ENCODE data around the gene SETBP1.

SETBP1 gene

GRCh38 chr18:44766450-44766849 lies 85.8 kb downstream of the SETBP1 start:
- DNase-seq, result no peak

- no peak for DNase-seq
Measured at GRCh38 chr18:44767807-44768206, 87.1 kb downstream of the SETBP1 start.

- no peak for DNase-seq
Measured at GRCh38 chr18:44770641-44771040, 90.0 kb downstream of the SETBP1 start.

- DNase-seq, result no peak
Measured at GRCh38 chr18:44771572-44771955, 90.9 kb downstream of the SETBP1 start.

- no peak for DNase-seq
Measured at GRCh38 chr18:44771956-44772917, 91.5 kb downstream of the SETBP1 start.

GRCh38 chr18:44773640-44774155 lies 93.0 kb downstream of the SETBP1 start:
- no peak for DNase-seq

- no peak for DNase-seq
Measured at GRCh38 chr18:44774191-44774590, 93.5 kb downstream of the SETBP1 start.

GRCh38 chr18:44777457-44778192 lies 96.9 kb downstream of the SETBP1 start:
- DNase-seq, result no peak

GRCh38 chr18:44778788-44779187 lies 98.1 kb downstream of the SETBP1 start:
- no peak for DNase-seq

- no peak for DNase-seq
Measured at GRCh38 chr18:44779753-44780292, 99.1 kb downstream of the SETBP1 start.

GRCh38 chr18:44781886-44782285 lies 101.2 kb downstream of the SETBP1 start:
- no peak for DNase-seq

GRCh38 chr18:44782617-44783016 lies 101.9 kb downstream of the SETBP1 start:
- DNase-seq, result no peak

GRCh38 chr18:44783371-44783770 lies 102.7 kb downstream of the SETBP1 start:
- DNase-seq, result no peak

GRCh38 chr18:44786257-44786656 lies 105.6 kb downstream of the SETBP1 start:
- no peak for DNase-seq

- no peak for DNase-seq
Measured at GRCh38 chr18:44786688-44787087, 106.0 kb downstream of the SETBP1 start.

GRCh38 chr18:44788334-44788733 lies 107.6 kb downstream of the SETBP1 start:
- no peak for DNase-seq

- DNase-seq, result no peak
Measured at GRCh38 chr18:44789710-44790109, 109.0 kb downstream of the SETBP1 start.

- no peak for DNase-seq
Measured at GRCh38 chr18:44790860-44791259, 110.2 kb downstream of the SETBP1 start.

GRCh38 chr18:44791520-44791919 lies 110.8 kb downstream of the SETBP1 start:
- no peak for DNase-seq

- no peak for DNase-seq
Measured at GRCh38 chr18:44792456-44793061, 111.9 kb downstream of the SETBP1 start.

- DNase-seq, result no peak
Measured at GRCh38 chr18:44793194-44793593, 112.5 kb downstream of the SETBP1 start.

- no peak for DNase-seq
Measured at GRCh38 chr18:44793685-44794084, 113.0 kb downstream of the SETBP1 start.

- no peak for DNase-seq
Measured at GRCh38 chr18:44795241-44795640, 114.6 kb downstream of the SETBP1 start.

Data from NCI-H1930 (cell line).